HG03159 (cell line): ENCODE data around the gene CNOT9.

Experiments used
- ATAC-seq: cut with Tn5 transposase; IDR thresholded peaks from one replicate; pipeline ENCODE4 v1.9.1; 2021; ENCODE audit warnings: mild to moderate bottlenecking, moderate library complexity; ENCODE audit not compliant: unreplicated experiment

The CNOT9 gene

DNA sequence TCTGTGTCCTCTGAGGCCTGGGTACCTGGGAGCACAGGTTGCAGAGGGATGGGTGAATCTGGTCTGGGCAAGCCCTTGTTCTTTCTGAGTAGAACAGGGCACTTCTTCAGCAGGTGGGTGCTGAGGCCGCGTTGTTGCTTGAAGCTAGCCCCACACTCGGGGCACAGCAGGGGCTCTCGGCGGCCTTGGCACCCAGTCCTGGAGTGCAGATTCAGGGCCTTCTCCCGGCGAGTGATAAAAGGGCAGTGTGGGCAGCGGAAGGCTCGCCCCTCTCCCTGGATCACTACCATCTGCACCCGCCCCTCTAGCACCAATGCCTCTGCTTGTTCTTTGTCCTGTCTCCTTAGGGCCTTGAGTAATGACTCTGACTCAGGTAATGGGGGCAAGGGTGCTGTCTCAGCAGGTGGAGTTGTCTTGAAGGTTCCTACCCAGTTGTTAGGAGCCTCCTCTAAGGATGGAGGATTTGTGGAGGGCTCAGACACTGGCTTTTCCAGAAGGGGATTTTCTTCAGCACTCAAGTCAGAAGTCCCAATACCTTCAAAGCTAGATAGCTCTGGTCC, 75.2 kb downstream of the CNOT9 start:
- ATAC-seq = no peak

DNA sequence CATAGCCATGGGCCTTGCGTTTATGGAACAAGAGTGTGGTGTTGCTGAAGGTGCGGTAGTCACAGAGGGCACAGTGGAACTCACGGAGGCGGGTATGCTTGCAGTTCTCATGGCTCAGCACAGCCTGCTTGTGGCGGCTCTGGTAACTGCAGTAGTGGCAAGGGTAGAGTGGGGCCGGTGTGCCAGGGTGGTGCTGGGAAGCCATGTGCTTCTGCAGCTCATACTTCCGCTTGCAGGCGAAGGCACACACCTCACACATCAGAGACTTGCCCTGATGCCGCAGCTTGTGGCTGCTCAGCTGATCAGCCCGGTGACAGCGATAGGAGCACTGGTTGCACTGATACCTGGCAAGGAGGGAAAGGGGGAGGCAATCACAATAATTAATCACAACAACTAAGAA, 76.1 kb downstream of the CNOT9 start:
- ATAC-seq = no peak

DNA sequence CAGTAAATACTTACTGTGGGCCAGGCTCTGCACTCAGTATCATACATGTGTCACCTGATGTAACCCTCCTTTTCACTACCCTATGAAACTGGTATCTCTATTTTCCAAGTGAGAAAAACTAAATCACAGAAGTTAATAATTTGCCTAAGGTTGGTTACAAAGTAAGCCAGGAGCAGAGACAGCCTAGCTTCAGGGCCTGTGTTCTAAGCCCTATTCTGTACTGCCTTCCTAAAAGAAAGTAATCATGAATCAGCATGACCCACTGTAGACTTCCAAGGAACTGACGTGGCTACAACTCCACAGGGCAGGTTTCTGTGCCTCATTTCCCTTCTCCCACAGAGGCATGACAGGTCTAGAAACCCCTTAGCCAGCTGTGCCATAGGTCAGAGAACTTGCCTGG, 76.5 kb downstream of the CNOT9 start:
- ATAC-seq = peak; percentile 47
